ENCODE measurements around the gene GMEB1.
A peak's percentile ranks its signal among the peaks of the same experiment; 100 is the strongest.
"Not testable (repeated sequence)": the region's sequence is repeated elsewhere in the genome, so short reads cannot be mapped to it uniquely, and the experiment has no call there.

The GMEB1 gene

DNA sequence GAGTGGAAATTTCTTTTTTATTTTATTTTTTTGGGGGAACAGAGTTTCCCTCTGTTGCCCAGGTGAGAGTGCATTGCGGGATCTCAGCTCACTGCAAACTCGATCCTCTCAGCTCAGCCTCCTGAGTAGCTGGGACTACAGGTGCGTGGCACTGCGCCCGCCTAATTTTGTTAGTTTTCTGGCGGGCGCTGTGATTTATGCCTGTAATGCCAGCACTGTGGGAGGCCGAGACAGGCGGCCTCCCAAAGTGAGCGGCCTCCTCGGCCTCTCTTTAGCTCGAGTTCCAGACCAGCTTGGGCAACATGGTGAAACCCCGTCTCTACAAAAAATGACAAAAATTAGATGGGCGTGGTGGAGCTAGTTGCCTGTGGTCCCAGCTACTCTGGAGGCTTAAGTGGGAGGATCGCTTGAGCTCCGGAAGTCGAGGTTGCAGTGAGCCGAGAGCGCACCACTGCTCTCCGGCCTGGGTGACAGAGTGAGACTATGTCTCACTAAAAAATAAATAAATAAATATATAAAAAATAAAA is 2.7 kb downstream of the GMEB1 start:
- DNase-seq = no peak

DNA sequence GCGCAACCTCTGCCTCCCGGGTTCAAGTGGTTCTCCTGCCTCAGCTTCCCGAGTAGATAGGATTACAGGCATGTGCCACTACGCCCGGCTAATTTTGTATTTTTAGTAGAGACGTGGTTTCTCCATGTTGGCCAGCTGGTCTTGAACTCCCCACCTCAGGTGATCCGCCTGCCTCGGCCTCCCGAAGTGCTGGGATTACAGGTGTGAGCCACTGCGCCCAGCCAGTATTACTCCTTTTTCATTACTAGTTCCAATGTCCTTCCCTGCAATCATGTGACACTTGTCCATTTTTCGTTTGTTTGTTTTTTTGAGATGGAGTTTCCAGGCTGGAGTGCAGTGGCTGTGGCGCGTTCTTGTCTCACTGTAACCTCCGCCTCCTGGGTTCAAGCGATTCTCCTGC is 4.4 kb downstream of the GMEB1 start:
- not testable (repeated sequence) for DNase-seq

GRCh38 chr1:28675924-28676257 is 7.3 kb downstream of the GMEB1 start:
- no peak for DNase-seq

DNA sequence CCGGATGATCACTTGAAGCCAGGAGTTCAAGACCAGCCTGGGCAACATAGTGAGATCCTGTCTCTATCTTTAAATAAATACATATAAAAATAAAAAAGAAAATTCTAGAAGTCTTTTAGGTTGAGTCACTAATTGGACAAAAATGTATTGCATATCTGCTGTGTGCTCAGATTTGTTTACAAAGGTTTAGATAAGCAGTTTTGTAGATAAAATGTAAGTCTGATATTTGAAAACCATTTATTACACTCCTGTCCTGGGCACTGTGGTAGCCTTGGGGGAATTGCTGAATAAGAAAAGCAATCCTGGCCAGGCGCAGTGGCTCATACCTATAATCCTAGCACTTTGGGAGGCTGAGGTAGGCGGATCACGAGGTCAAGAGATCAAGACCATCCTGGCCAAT is 11.6 kb downstream of the GMEB1 start:
- DNase-seq = no peak

DNA sequence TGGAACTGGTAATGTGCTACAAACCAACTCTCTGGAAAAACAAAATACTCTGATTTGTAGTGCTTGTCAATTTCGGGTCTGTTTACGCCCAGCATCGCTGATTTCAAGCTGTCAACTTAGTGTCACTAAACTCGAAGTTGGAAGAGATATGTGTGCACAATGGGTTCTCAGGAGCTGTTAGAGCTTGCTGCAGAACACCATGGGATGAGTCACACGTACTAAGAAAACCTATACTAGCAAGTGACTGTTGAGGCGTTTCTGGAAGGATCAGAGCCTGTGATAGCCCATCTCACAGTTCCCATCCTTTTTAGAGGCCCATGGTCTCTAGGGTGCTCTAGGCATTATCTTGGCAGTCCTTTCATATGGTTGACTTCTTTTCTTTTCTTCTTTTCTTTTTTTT is 14.3 kb downstream of the GMEB1 start:
- DNase-seq = no peak

DNA sequence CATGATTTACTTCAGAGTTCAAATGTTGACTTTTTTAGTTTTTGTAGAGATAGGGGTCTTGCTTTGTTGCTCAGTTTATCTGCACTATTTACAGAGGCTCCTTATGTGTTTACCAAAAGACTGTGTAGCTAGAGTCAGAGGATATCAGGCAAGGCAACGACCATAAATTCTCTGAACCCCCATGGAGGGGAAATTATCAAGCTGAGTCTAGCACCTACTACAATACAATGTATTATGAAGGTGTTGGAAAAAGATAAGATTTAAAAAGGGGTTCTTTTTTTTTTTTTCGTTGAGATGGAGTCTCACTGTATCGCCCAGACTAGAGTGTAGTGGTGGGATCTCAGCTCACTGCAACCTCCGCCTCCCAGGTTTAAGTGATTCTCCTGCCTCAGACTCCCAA is 16.4 kb downstream of the GMEB1 start:
- no peak for DNase-seq

- not testable (repeated sequence) for DNase-seq
Measured at GRCh38 chr1:28691627-28692026, 23.0 kb downstream of the GMEB1 start.

DNA sequence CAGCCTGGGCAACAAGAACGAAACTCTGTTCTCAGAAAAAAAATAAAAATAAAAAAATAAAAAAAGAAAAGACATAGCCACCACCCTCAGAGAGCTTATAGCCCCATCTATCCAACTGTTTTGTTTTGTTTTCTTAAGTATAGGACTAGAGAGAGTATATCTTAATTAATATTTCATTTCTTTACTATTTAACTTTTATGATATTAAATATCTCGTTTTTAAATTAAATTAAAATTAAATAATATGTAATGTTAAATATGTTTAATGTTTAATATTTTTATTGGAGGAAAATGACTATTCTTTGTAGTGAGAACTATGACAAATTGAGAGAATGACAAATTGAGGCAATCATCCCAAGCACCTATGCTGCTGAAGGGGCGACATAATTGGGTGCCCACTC is 35.0 kb downstream of the GMEB1 start:
- no peak for DNase-seq

DNA sequence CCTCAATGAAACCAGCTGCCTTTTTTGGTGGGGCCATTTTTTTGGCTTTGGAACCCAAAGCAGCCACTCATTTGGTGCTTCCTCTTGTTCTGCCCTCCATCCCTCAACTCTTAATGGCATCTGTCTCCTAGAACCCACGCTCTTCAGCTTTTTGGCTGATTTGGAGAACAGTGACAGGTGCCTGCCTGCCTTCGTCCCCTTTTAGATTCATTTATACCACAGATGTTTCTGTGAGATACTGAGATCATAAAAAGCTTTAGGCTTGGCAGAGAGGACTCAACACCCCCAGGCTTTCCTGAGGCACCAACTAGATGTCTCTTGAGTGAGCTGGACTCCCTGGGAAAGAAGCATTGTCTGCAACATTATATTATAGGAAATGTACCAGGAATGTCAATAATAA is 47.8 kb downstream of the GMEB1 start:
- no peak for DNase-seq

- DNase-seq = no peak
Measured at GRCh38 chr1:28718166-28718565, 49.6 kb downstream of the GMEB1 start.

GRCh38 chr1:28718586-28719331 is 50.2 kb downstream of the GMEB1 start:
- DNase-seq = no peak

DNA sequence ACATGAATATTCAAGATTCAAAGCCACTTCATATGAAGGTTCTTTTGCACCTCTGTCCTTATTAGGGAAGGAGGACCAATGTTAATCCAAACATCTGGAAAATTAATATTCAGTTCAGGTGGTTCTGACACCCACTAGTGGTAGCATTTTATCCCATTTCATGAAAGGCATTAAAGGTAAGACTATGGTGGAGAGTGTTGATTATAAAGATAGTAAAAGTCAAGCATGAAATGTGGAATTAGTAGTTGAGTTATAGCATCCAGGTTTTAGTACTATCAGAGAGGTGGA is 50.7 kb downstream of the GMEB1 start:
- DNase-seq = no peak

GRCh38 chr1:28720376-28720775 is 51.8 kb downstream of the GMEB1 start:
- DNase-seq = no peak

DNA sequence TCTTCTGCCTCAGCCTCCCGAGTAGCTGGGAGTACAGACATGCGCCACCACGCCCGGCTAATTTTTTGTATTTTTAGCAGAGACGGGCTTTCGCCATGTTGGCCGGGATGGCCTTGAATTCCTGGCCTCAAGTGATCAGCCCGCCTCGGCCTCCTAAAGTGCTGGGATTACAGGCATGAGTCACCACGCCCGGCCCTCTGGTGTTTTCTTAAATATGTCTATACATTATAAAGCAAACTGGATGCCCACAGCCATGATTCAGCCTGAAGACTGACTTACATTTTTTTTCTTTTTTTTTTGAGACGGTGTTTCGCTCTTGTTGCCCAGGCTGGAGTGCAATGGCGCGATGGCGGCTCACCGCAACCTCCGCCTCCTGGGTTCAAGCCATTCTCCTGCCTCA is 53.3 kb downstream of the GMEB1 start:
- not testable (repeated sequence) for DNase-seq

GRCh38 chr1:28725365-28725764 is 56.8 kb downstream of the GMEB1 start:
- not testable (repeated sequence) for DNase-seq

- no peak for DNase-seq
Measured at GRCh38 chr1:28735961-28736449, 67.4 kb downstream of the GMEB1 start.

DNA sequence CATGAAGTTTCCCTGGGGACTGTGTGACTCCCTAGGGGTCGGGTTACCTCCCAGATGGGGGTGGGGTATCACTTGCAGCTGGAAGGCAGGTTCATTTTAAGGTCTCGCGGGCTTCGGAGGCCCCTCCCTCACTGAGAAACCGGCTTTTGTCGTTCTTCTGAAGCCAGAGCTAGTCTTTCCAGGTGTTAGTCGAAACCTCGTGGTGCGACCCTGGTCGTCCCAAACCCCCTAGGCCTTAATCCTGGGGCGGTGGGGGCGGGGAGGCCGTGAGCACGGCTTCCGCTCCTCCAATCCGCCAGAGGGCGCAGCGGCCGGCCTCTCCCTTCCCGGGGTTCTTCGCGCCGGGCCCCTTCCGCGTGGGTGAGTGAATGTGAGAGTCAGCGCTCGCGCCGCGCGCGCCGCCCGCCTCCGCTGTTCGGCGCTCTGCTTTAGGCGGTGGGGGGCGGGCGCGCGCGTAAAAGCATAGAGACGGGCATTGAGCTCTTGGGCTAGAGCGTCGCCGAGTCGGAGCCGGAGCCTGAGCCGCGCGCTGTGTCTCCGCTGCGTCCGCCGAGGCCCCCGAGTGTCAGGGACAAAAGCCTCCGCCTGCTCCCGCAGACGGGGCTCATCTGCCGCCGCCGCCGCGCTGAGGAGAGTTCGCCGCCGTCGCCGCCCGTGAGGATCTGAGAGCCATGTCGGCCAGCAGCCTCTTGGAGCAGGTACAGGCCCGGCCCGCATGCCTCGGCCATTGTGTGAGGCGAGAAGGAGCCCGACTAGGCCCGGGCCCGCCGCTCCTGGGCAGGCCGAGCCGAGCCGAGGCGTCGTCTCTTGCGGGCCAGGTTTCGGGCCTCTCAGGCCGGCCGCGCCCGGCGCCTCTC is 68.1 kb downstream of the GMEB1 start, which contains the start of gene YTHDF2:
Gene YTHDF2, plus strand, starts transcription at position 491 of the 857 bp plus-strand sequence. Its CDS starts 181 bp downstream, at position 672.
- peak; percentile 97 for DNase-seq

DNA sequence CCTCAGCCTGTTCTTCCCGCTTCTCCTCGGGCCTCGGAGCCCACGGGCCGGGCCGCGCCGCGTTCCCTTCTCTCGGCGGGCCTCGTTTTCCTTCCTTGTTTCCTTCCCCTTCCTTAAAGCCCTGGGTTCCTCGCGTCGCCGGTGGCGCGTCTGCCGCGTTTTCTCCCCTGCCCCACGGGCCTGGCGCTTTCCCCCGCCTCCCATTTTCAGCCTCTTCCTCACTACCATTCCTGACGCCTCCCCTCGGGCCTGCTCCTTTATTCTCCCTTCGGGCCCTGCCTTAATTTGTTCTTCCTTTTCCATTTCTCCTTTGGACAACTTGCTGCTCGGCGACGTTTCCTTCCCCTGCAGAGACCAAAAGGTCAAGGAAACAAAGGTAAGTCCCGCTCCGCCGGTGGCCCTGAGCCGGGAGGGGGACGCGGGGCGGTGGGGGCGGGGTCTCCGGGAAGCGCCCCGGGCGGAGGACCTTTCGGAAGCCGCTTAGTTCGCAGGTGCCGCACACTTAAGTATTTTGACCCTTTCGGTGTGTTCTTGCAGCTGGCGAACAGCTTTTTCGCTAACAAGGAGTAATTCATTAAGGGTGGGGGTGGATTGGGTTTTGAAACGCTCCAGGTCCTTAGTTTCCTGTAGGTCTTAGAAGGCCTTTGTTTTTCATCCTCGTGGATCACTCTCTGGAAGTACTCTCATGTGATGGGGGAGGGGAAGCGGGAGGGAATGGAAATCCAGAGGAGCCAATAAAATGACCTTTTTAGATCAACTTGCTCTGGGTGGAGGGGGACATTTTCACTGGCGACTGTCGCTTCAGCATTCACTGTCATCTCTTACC is 68.9 kb downstream of the GMEB1 start:
- no peak for DNase-seq

DNA sequence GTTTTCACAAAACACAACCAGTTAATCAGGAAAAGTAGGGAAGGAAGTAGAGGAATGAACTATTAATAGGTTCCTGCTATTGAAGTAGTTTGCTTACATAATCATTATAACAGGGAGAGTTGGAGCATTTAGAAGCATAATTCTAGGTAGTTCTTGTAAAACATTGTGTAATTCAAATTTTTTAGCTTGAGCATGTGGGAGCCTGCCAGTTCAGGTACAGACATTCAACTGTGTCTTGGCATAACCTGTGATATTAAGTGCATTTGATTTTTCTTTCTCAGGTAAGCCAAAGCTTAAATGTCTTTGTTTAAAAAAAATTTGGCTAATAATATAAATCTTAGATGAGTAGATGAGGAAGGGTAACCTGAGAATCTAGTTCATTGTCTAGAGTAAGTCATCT is 71.5 kb downstream of the GMEB1 start:
- DNase-seq = no peak

DNA sequence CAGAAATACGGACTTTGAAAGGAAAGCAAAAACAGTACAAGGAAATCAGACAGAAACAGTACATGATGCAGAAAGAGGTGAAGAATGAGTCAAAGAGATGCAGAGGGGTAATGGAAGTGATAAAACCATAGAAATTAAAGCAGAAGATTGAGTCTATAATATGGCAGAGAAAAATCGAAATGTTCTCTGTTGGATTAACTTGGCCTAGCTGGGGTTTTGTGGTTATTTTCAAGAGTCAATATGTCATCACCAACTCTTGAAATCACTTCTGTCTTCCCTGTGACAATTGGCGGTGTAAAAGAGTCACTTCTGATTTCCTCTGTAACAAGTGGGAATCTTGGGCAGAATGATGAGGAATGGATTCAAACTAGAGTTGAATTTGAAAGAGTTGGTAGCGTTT is 75.6 kb downstream of the GMEB1 start:
- no peak for DNase-seq

DNA sequence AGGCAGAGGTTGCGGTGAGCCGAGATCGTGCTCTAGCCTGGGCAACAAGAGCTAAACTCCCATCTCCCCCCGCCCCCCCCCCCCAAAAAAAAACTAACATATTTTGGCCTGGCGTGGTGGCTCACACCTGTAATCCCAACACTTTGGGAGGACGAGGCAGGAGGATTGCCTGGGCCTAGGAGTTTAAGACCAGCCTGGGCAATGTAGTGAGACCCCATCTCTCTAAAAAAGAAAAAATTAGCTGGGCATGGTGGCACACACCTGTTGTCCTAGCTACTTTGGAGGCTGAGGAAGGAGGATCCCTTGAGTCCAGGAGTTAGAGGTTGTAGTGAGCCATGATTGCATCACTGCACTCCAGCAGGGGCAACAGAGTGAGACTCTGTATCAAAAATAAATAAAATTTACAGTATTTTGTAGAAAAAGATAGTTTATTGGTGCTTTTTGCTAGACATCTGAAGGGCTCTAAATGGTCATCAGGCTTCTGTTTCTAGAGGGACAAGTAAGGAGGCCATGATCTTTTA is 77.1 kb downstream of the GMEB1 start:
- DNase-seq = no peak

DNA sequence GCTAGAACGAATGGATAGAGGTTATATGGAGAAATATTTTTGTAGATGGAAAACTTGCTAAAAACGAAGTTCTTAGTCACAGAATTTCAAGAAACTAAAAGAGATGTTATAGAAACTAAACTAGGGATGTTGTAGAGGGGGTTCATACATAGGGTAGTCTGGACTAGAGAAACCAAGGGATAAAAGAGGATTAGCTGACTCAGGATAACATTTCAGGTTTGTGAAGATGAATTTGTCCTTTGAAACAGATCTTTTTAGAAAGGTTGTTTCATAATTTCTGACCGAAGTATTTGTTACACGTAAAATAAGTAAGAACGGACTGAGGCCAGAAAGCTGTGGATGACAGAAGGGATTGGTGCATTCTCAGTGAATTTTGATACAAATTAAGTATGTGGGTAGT is 81.7 kb downstream of the GMEB1 start:
- DNase-seq = no peak

GRCh38 chr1:28750771-28751294 is 82.2 kb downstream of the GMEB1 start:
- not testable (repeated sequence) for DNase-seq
